ENCODE results near the gene SERPINA12. TPM values are rescaled to one million over a fixed set of nuclear protein-coding genes. Genes with fewer than 3 reads are reported as not detected.

SERPINA12 gene, protein sequence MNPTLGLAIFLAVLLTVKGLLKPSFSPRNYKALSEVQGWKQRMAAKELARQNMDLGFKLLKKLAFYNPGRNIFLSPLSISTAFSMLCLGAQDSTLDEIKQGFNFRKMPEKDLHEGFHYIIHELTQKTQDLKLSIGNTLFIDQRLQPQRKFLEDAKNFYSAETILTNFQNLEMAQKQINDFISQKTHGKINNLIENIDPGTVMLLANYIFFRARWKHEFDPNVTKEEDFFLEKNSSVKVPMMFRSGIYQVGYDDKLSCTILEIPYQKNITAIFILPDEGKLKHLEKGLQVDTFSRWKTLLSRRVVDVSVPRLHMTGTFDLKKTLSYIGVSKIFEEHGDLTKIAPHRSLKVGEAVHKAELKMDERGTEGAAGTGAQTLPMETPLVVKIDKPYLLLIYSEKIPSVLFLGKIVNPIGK
- total RNA-seq (not detected), polyA plus RNA-seq (under 1 TPM in 1 of 2 donors, not detected in 1; 0.28 TPM)

DNA sequence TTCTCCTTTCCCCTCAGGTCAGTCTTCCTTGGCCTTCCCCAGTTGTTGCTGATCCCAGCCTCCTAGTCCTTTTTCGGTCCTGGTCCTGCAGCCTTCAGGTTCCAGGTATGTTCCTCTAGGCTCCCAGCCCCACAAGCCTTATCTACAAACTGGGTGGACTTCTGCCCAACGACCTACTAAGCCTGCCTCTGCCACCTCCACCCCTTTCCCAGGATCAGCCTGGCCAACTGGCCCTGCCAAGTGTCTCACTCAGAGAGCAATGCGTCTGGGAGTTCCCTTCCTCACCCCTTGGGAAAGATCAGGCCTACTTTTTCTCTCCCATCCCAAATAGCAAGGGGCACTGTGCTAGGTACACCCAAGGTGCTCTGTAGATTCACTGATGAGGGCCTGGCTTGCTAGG lies at the start of gene SERPINA12:
Gene SERPINA12, minus strand, starts transcription at position 114 of the 400 bp plus-strand sequence. CDS start 11,072 bp downstream, outside the sequence.
- peaks cover 0 to 6% (median 1%) of the 10 kb centered on the region in 4 donors for H3K4me1 ChIP-seq (ENCODE audit: control insufficient read depth in 4 of 4, insufficient read depth in 4 of 4, low read length in 3 of 4)
- DNase-seq (ENCODE audit: low spot score): no peak
- H3K9ac ChIP-seq (ENCODE audit: low read depth in 1 of 2, low read length in 2 of 2): no peak within 1 kb of the TSS
- H3K4me3 ChIP-seq (ENCODE audit: low read depth in 1 of 3, low read length in 3 of 3): no peak within 1 kb of the TSS
- H3K27me3 ChIP-seq (ENCODE audit: control insufficient read depth in 4 of 4, insufficient read depth in 4 of 4, low read length in 3 of 4): no peaks in the 10 kb centered on the region
- no peaks in the 10 kb centered on the region for H3K9me3 ChIP-seq (ENCODE audit: control insufficient read depth in 4 of 4, low read length in 3 of 4)
- TF ChIP-seq SP1 (IDR thresholded peaks at IDR 0.05) (no peak), JUND (IDR thresholded peaks at IDR 0.05) (no peak), GABPA (IDR thresholded peaks at IDR 0.05 in 1 of 2, conservative IDR thresholded peaks at IDR 0.05 in 1 of 2) (no peak), YY1 (IDR thresholded peaks at IDR 0.05) (no peak), NR2F2 (IDR thresholded peaks at IDR 0.05) (no peak)
- TF ChIP-seq, protein P1, sequence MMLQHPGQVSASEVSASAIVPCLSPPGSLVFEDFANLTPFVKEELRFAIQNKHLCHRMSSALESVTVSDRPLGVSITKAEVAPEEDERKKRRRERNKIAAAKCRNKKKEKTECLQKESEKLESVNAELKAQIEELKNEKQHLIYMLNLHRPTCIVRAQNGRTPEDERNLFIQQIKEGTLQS (IDR thresholded peaks at IDR 0.05): no peak
- TF ChIP-seq, protein P2, sequence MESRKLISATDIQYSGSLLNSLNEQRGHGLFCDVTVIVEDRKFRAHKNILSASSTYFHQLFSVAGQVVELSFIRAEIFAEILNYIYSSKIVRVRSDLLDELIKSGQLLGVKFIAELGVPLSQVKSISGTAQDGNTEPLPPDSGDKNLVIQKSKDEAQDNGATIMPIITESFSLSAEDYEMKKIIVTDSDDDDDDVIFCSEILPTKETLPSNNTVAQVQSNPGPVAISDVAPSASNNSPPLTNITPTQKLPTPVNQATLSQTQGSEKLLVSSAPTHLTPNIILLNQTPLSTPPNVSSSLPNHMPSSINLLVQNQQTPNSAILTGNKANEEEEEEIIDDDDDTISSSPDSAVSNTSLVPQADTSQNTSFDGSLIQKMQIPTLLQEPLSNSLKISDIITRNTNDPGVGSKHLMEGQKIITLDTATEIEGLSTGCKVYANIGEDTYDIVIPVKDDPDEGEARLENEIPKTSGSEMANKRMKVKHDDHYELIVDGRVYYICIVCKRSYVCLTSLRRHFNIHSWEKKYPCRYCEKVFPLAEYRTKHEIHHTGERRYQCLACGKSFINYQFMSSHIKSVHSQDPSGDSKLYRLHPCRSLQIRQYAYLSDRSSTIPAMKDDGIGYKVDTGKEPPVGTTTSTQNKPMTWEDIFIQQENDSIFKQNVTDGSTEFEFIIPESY (IDR thresholded peaks at IDR 0.05): no peak
- TF ChIP-seq, protein P3, sequence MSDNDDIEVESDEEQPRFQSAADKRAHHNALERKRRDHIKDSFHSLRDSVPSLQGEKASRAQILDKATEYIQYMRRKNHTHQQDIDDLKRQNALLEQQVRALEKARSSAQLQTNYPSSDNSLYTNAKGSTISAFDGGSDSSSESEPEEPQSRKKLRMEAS (IDR thresholded peaks at IDR 0.05): no peak
- TF ChIP-seq, protein P4, sequence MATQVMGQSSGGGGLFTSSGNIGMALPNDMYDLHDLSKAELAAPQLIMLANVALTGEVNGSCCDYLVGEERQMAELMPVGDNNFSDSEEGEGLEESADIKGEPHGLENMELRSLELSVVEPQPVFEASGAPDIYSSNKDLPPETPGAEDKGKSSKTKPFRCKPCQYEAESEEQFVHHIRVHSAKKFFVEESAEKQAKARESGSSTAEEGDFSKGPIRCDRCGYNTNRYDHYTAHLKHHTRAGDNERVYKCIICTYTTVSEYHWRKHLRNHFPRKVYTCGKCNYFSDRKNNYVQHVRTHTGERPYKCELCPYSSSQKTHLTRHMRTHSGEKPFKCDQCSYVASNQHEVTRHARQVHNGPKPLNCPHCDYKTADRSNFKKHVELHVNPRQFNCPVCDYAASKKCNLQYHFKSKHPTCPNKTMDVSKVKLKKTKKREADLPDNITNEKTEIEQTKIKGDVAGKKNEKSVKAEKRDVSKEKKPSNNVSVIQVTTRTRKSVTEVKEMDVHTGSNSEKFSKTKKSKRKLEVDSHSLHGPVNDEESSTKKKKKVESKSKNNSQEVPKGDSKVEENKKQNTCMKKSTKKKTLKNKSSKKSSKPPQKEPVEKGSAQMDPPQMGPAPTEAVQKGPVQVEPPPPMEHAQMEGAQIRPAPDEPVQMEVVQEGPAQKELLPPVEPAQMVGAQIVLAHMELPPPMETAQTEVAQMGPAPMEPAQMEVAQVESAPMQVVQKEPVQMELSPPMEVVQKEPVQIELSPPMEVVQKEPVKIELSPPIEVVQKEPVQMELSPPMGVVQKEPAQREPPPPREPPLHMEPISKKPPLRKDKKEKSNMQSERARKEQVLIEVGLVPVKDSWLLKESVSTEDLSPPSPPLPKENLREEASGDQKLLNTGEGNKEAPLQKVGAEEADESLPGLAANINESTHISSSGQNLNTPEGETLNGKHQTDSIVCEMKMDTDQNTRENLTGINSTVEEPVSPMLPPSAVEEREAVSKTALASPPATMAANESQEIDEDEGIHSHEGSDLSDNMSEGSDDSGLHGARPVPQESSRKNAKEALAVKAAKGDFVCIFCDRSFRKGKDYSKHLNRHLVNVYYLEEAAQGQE (IDR thresholded peaks at IDR 0.05): no peak
- H3K27ac ChIP-seq (ENCODE audit: low read depth in 1 of 2, low read length in 2 of 2): no peak within 1 kb of the TSS
- WGBS: 56% methylated on average over 3 of the region's 3 CpGs
- H3K36me3 ChIP-seq (ENCODE audit: control insufficient read depth in 4 of 4, insufficient read depth in 3 of 4, low read depth in 1 of 4, low read length in 3 of 4): no peaks in the 10 kb centered on the region

DNA sequence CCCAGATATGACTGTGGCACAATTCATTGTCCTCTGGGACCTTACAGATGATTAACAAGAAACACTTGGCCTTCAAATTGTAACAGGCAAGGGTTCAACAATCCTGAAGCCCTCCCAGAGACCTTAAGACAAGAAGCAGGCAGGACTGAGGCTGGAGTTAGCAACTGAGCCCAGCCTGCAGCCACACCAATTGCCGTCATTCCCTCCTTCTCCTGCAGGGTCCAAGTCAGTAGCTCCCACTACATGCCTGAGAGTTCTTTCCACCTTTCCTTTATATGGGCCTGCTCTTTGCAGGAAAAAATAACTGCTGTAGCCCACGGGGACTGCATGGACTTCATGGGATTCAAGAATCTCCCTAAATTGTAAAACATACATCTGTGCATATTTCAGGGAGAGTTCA lies 49.6 kb upstream of the SERPINA12 start:
- WGBS: 96% methylated on average over 2 of the region's 2 CpGs
- H3K4me3 ChIP-seq (ENCODE audit: low read depth in 1 of 3, low read length in 3 of 3): no peak overlapping the region
- peaks cover 22 to 50% (median 46%) of the 10 kb centered on the region in 4 donors for H3K4me1 ChIP-seq (ENCODE audit: control insufficient read depth in 4 of 4, insufficient read depth in 4 of 4, low read length in 3 of 4)
- no peaks in the 10 kb centered on the region for H3K27me3 ChIP-seq (ENCODE audit: control insufficient read depth in 4 of 4, insufficient read depth in 4 of 4, low read length in 3 of 4)
- H3K27ac ChIP-seq (ENCODE audit: low read depth in 1 of 2, low read length in 2 of 2): no peak overlapping the region
- no peaks in the 10 kb centered on the region for H3K9me3 ChIP-seq (ENCODE audit: control insufficient read depth in 4 of 4, low read length in 3 of 4)
- no peak for DNase-seq (ENCODE audit: low spot score)
- H3K36me3 ChIP-seq (ENCODE audit: control insufficient read depth in 4 of 4, insufficient read depth in 3 of 4, low read depth in 1 of 4, low read length in 3 of 4): peaks cover 0 to 3% (median 1%) of the 10 kb centered on the region in 4 donors
- TF ChIP-seq YY1 (IDR thresholded peaks at IDR 0.05) (no peak), NR2F2 (IDR thresholded peaks at IDR 0.05) (no peak), SP1 (IDR thresholded peaks at IDR 0.05) (no peak), GABPA (IDR thresholded peaks at IDR 0.05 in 1 of 2, conservative IDR thresholded peaks at IDR 0.05 in 1 of 2) (no peak), HNF4G (IDR thresholded peaks at IDR 0.05) (no peak), RXRA (IDR thresholded peaks at IDR 0.05) (no peak), EGR1 (IDR thresholded peaks at IDR 0.05; ENCODE audit: low read depth in 2 of 2) (no peak), JUND (IDR thresholded peaks at IDR 0.05) (no peak), FOXA1 (IDR thresholded peaks at IDR 0.05) (no peak), RAD21 (IDR thresholded peaks at IDR 0.05) (no peak)
- TF ChIP-seq, protein P3 (IDR thresholded peaks at IDR 0.05): no peak
- H3K9ac ChIP-seq (ENCODE audit: low read depth in 1 of 2, low read length in 2 of 2): no peak overlapping the region
